B cell (primary cell): ENCODE data around the gene ASXL2. TPM values are rescaled to one million over a fixed set of nuclear protein-coding genes. Genes with fewer than 3 reads are reported as not detected.

Experiments used
- ATAC-seq: fragments of 200-7000 bp; cut with Tn5 transposase; one replicate; pipeline ENCODE4 v1.10.0; 2021; ENCODE audit warnings: low read depth, mild to moderate bottlenecking, moderate number of reproducible peaks, moderate library complexity
- CTCF ChIA-PET: fragments of 350-600 bp; sonication (Branson Sonifier 250); formaldehyde crosslinking; loops from one replicate; lab custom pipeline; 2021; ENCODE audit warnings: antibody characterized with exemption, inconsistent platforms; lab: Charles Lee
- POLR2A ChIA-PET: fragments of 350-600 bp; sonication (Branson Sonifier 250); formaldehyde crosslinking; loops from one replicate; lab custom pipeline; 2021; ENCODE audit warnings: antibody characterized with exemption; lab: Charles Lee
- DNase-seq: peaks from one replicate; pipeline ENCODE4 v3.0.0; 2013
- H2AFZ ChIP-seq: 2 replicates; pipeline ENCODE4 v1.6.1; 2012; ENCODE audit warnings: mild to moderate bottlenecking, low read depth, low read length; ENCODE audit not compliant: insufficient read depth, poor library complexity, severe bottlenecking
- H3K27ac ChIP-seq, 2 donors: 1 replicate in 1 of 2; 2 replicates in 1 of 2; pipeline ENCODE4 v1.5.1; 2012 to 2013; ENCODE audit warnings: low read length in 2 of 2, mild to moderate bottlenecking in 2 of 2, moderate library complexity in 1 of 2
- H3K27me3 ChIP-seq, 4 experiments: fragments of 200-600 bp in 1 of 4; sonication (generic) in 1 of 4; replicated peaks in 1 of 4; 1 replicate in 2 of 4; 2 replicates in 2 of 4; pipeline versions ENCODE4 v1.6.1 to v1.7.0; 2013 to 2016; ENCODE audit warnings: low read length in 3 of 4, mild to moderate bottlenecking in 2 of 4, mixed read lengths in 1 of 4, moderate library complexity in 1 of 4; ENCODE audit not compliant: insufficient read depth in 4 of 4, control insufficient read depth in 3 of 4; ENCODE audit errors: control extremely low read depth in 1 of 4
- H3K36me3 ChIP-seq, 2 experiments: replicated peaks in 1 of 2; 1 replicate in 1 of 2; 2 replicates in 1 of 2; pipeline versions ENCODE4 v1.6.1 to v1.7.1; 2013; ENCODE audit warnings: low read length in 1 of 2; ENCODE audit not compliant: insufficient read depth in 2 of 2, control insufficient read depth in 1 of 2; ENCODE audit errors: control extremely low read depth in 1 of 2, extremely low read depth in 1 of 2
- H3K4me1 ChIP-seq, 2 donors: fragments of 200-600 bp in 1 of 2; sonication (generic) in 1 of 2; 1 replicate in 1 of 2; 2 replicates in 1 of 2; pipeline versions ENCODE4 v1.5.1 to v1.6.1; 2013 to 2017; ENCODE audit warnings: low read length in 2 of 2; ENCODE audit not compliant: control insufficient read depth in 2 of 2, insufficient read depth in 2 of 2
- H3K4me2 ChIP-seq: replicated peaks from 2 replicates; pipeline ENCODE3; 2012; ENCODE audit warnings: mild to moderate bottlenecking, low read depth, low read length; ENCODE audit not compliant: poor library complexity, severe bottlenecking
- H3K4me3 ChIP-seq, 5 experiments: fragments of 200-600 bp in 1 of 5; sonication (generic) in 1 of 5; 1 replicate in 3 of 5; 2 replicates in 2 of 5; pipeline versions ENCODE4 v1.5.1 to v1.7.0; 2011 to 2016; ENCODE audit warnings: low read length in 4 of 5, mild to moderate bottlenecking in 4 of 5, low read depth in 2 of 5, control low read depth in 1 of 5, moderate library complexity in 1 of 5; ENCODE audit not compliant: insufficient read depth in 1 of 5; ENCODE audit errors: control extremely low read depth in 1 of 5, extremely low read depth in 1 of 5
- H3K79me2 ChIP-seq: fragments of 200-600 bp; sonication (generic); one replicate; pipeline ENCODE4 v1.6.0; 2016; ENCODE audit warnings: low read length; ENCODE audit not compliant: control insufficient read depth, insufficient read depth
- H3K9ac ChIP-seq: fragments of 200-600 bp; sonication (generic); 2 replicates; pipeline ENCODE4 v1.6.1; 2017; ENCODE audit warnings: mild to moderate bottlenecking, low read length, moderate library complexity
- H3K9me3 ChIP-seq, 3 donors: one replicate each; pipeline versions ENCODE4 v1.6.1 to v1.7.1; 2013; ENCODE audit warnings: low read length in 2 of 3; ENCODE audit not compliant: control insufficient read depth in 2 of 3, insufficient read depth in 1 of 3; ENCODE audit errors: control extremely low read depth in 1 of 3
- H4K20me1 ChIP-seq: 2 replicates; pipeline ENCODE4 v1.6.0; 2012; ENCODE audit warnings: mild to moderate bottlenecking, low read length; ENCODE audit not compliant: insufficient read depth, control insufficient read depth, poor library complexity, severe bottlenecking
- H3K27ac Mint-ChIP-seq: one replicate; pipeline ENCODE4 v1.8.0; 2021; ENCODE audit warnings: mixed read lengths
- H3K27me3 Mint-ChIP-seq: one replicate; pipeline ENCODE4 v1.8.0; 2021; ENCODE audit warnings: mixed read lengths
- H3K4me1 Mint-ChIP-seq: one replicate; pipeline ENCODE4 v1.8.0; 2021; ENCODE audit warnings: mixed read lengths
- H3K4me3 Mint-ChIP-seq: one replicate; pipeline ENCODE4 v1.8.0; 2021; ENCODE audit warnings: mixed read lengths
- H3K9me3 Mint-ChIP-seq: one replicate; pipeline ENCODE4 v1.8.0; 2022; ENCODE audit warnings: mixed read lengths; ENCODE audit not compliant: insufficient read depth
- EZH2 ChIP-seq: IDR thresholded peaks from 2 replicates; pipeline ENCODE4 v1.6.1; 2012; ENCODE audit warnings: borderline replicate concordance, low read depth, mild to moderate bottlenecking, moderate library complexity, low read length; ENCODE audit not compliant: insufficient read depth, poor library complexity, severe bottlenecking
- WGBS: methylation state at CpG from one replicate; pipeline ENCODE4 v1.1.5; 2013; ENCODE audit warnings: missing lambda C conversion rate; ENCODE audit not compliant: insufficient coverage; 5-methylcytosine and 5-hydroxymethylcytosine counted together
- intact Hi-C: fragments of 100-400 bp; cut with micrococcal nuclease; formaldehyde crosslinking; loops from one replicate; pipeline ENCODE4 v1.10.0; 2022
- polyA plus RNA-seq: library from polyadenylated mRNA; depleted of rRNA; stranded (reverse); fragments of >200 nt; gene quantifications from 2 replicates; pipeline ENCODE4 v1.2.3, GENCODE V29; 2012
- total RNA-seq, 2 donors: library from RNA; stranded (reverse); fragments of 120-200 nt in 1 of 2; gene quantifications; 1 replicate in 1 of 2; 2 replicates in 1 of 2; pipeline versions ENCODE4 v1.2.3 to v1.2.4, GENCODE V29; 2013 to 2022
- TF ChIP-seq, protein P1 (sequence below): fragments of 200-600 bp; IDR thresholded peaks from one replicate; pipeline ENCODE4 v1.8.0; 2022; ENCODE audit warnings: antibody characterized with exemption, mild to moderate bottlenecking

Gene ASXL2
- total and polyA plus RNA-seq, 2 donors (not counting 1 experiment from before 2014, with no cell fraction given), result 7.6 to 55.0 TPM

DNA sequence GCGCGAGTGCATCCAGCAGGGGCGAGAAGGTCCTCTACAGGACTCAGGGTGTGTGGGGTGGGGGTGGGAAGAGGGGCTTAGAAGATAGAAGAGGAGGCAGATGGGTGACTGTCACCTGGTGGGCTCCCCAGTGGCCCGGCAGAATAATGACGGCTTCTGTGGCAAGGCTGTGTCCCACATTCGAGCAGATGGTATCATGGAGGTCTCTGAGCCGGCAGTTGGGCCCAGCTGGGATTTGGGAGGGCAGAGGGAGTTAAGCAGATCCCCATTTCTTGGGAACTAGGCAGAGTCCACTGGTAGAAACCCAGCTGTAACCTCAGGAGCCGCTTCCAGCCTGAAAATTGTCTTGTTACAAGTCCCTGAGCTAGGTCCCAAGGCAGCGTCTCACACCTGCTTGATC lies 176.5 kb downstream of the ASXL2 start:
- Histone ChIP-seq H3K4me1 (no peaks in the 10 kb centered on the region), H3K9ac (no peak overlapping the region), H3K4me3 (no peak overlapping the region), H4K20me1 (no peaks in the 10 kb centered on the region), H3K79me2 (no peaks in the 10 kb centered on the region), H2AFZ (no peak overlapping the region), H3K36me3 (no peaks in the 10 kb centered on the region), H3K27me3 (no peaks in the 10 kb centered on the region), H3K9me3 (no peaks in the 10 kb centered on the region), H3K4me2 (no peak overlapping the region), H3K27ac (no peak overlapping the region)
- ChIA-PET POLR2A (no interaction called here), CTCF (interaction anchor here (0.6 to 5.1 kb wide), 8 partner anchors 8 to 1540 kb away, joined by 3 to 155 read pairs (median 4); no protein-coding TSS in a partner anchor)
- intact Hi-C loops, result no loop called here
- Mint-ChIP-seq H3K9me3 (no peaks in the 10 kb centered on the region), H3K4me3 (no peak overlapping the region), H3K27me3 (no peaks in the 10 kb centered on the region), H3K4me1 (peaks cover 2% of the 10 kb centered on the region), H3K27ac (no peak overlapping the region)
- 96% methylated on average over 6 of the region's 9 CpGs for WGBS
- DNase-seq, result no peak
- no peak for ATAC-seq
- TF ChIP-seq EZH2, result no peak
- TF ChIP-seq, protein P1, sequence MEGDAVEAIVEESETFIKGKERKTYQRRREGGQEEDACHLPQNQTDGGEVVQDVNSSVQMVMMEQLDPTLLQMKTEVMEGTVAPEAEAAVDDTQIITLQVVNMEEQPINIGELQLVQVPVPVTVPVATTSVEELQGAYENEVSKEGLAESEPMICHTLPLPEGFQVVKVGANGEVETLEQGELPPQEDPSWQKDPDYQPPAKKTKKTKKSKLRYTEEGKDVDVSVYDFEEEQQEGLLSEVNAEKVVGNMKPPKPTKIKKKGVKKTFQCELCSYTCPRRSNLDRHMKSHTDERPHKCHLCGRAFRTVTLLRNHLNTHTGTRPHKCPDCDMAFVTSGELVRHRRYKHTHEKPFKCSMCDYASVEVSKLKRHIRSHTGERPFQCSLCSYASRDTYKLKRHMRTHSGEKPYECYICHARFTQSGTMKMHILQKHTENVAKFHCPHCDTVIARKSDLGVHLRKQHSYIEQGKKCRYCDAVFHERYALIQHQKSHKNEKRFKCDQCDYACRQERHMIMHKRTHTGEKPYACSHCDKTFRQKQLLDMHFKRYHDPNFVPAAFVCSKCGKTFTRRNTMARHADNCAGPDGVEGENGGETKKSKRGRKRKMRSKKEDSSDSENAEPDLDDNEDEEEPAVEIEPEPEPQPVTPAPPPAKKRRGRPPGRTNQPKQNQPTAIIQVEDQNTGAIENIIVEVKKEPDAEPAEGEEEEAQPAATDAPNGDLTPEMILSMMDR, result no peak

DNA sequence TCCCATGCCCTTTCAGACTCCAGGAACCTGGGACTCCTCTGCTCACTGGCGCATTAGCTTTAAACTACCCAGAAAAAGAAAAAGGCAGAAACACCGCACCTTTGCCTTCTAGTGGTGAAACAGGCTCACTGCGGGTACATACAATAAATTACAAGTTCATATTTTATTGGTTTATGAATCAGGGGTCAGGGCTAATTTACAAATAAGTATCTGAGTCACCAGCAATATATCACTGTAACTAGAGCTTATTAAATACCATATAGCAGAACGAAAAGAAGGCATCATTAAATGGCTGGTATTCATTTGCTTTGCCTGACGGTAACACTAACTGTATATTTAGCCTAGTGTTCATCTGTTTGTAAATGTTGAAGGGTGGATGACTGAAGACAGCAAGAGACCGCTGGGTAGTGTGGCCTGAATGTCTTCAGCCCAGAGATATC lies 178.0 kb downstream of the ASXL2 start:
- no peaks in the 10 kb centered on the region for H3K27me3 ChIP-seq
- no peaks in the 10 kb centered on the region for H3K4me1 ChIP-seq
- H3K36me3 ChIP-seq, result no peaks in the 10 kb centered on the region
- H3K9ac ChIP-seq, result no peak overlapping the region
- DNase-seq (peak; percentile 51), ATAC-seq (peak; percentile 57)
- ChIA-PET POLR2A (no interaction called here), CTCF (interaction anchor here (0.7 to 5.1 kb wide), 17 partner anchors 10 to 536 kb away, joined by 3 to 155 read pairs (median 4); partner anchors contain the start of gene DTNB)
- H3K9me3 ChIP-seq, result no peaks in the 10 kb centered on the region
- H2AFZ ChIP-seq, result no peak overlapping the region
- Mint-ChIP-seq H3K4me3 (no peak overlapping the region), H3K27ac (no peak overlapping the region), H3K9me3 (no peaks in the 10 kb centered on the region), H3K27me3 (no peaks in the 10 kb centered on the region), H3K4me1 (peaks cover 2% of the 10 kb centered on the region)
- H3K79me2 ChIP-seq, result no peaks in the 10 kb centered on the region
- no peak overlapping the region for H3K4me2 ChIP-seq
- H3K27ac ChIP-seq, result no peak overlapping the region
- no peak overlapping the region for H3K4me3 ChIP-seq
- intact Hi-C loops, result no loop called here
- 50% methylated on average over 1 of the region's 6 CpGs for WGBS
- TF ChIP-seq, protein P1, result peak; percentile 80
- TF ChIP-seq EZH2, result no peak
- H4K20me1 ChIP-seq, result no peaks in the 10 kb centered on the region
